Gastrocnemius medialis (tissue), 4 donors: ENCODE measurements around the gene SRP54. TPM values are rescaled to one million over a fixed set of nuclear protein-coding genes. Genes with fewer than 3 reads are reported as not detected.

ENCODE experiments used
- ATAC-seq, 2 donors: fragments of 150-250 bp; one replicate each; pipeline ENCODE4 v1.9.1; 2016
- DNase-seq, 2 donors: peaks; one replicate each; pipeline ENCODE4 v3.0.0-alpha.2; 2019
- H3K27ac ChIP-seq, 4 donors: fragments of 200-600 bp; sonication (generic); 1 replicate in 1 of 4; 2 replicates in 3 of 4; pipeline ENCODE4 v1.5.1; 2016 to 2018; ENCODE audit warnings: mild to moderate bottlenecking in 2 of 4, moderate library complexity in 1 of 4
- H3K27me3 ChIP-seq, 3 donors: fragments of 200-600 bp; sonication (generic) in 2 of 3; 1 replicate in 1 of 3; 2 replicates in 2 of 3; pipeline versions ENCODE4 v1.5.1 to v1.6.0; 2016 to 2019; ENCODE audit warnings: mild to moderate bottlenecking in 1 of 3, moderate library complexity in 1 of 3
- H3K36me3 ChIP-seq, 2 donors: fragments of 200-600 bp; sonication (generic) in 1 of 2; one replicate each; pipeline ENCODE4 v1.5.1; 2017 to 2018
- H3K4me1 ChIP-seq, 2 donors: fragments of 200-600 bp; sonication (generic) in 1 of 2; one replicate each; pipeline ENCODE4 v1.5.1; 2016 to 2017; ENCODE audit warnings: mild to moderate bottlenecking in 2 of 2
- H3K4me3 ChIP-seq, 4 donors: fragments of 200-600 bp; sonication (generic) in 3 of 4; 1 replicate in 1 of 4; 2 replicates in 3 of 4; pipeline ENCODE4 v1.5.1; 2016 to 2019; ENCODE audit warnings: mild to moderate bottlenecking in 2 of 4
- H3K9me3 ChIP-seq, 3 donors: fragments of 200-600 bp; sonication (generic) in 2 of 3; 1 replicate in 1 of 3; 2 replicates in 2 of 3; pipeline ENCODE4 v1.5.1; 2016 to 2019
- CTCF ChIP-seq, 5 experiments: fragments of 450-650 bp in 3 of 5; fragments of 200-600 bp in 2 of 5; sonication (generic) in 2 of 5; IDR thresholded peaks in 4 of 5; conservative IDR thresholded peaks in 1 of 5; 1 replicate in 4 of 5; 2 replicates in 1 of 5; pipeline ENCODE4 v1.5.1; 2016 to 2019; ENCODE audit warnings: antibody characterized with exemption in 5 of 5, mild to moderate bottlenecking in 3 of 5, moderate library complexity in 3 of 5
- POLR2A ChIP-seq, 2 donors: fragments of 450-650 bp; IDR thresholded peaks; one replicate each; pipeline ENCODE4 v1.6.1; 2017; ENCODE audit warnings: antibody characterized with exemption in 2 of 2, mild to moderate bottlenecking in 2 of 2, moderate library complexity in 2 of 2
- in situ Hi-C, 4 donors: fragments of 200-750 bp; cut with MboI; loops; one replicate each; pipeline versions ENCODE4 v1.15.0 to v1.8.0; 2017; ENCODE audit warnings: low sequenced_read_pairs in 4 of 4
- intact Hi-C: fragments of 100-400 bp; cut with DNase I; formaldehyde crosslinking; loops from one replicate; pipeline ENCODE4 v1.15.1; 2023; ENCODE audit warnings: low total_unique reads
- total RNA-seq, 4 donors: library from RNA; depleted of rRNA; stranded (reverse); fragments of >200 nt; gene quantifications; one replicate each; pipeline versions ENCODE4 v1.1.0 to v1.2.3, GENCODE V29; 2016

SRP54 gene
- total RNA-seq, 4 donors from 2014 or later = 33.7 to 40.0 (median 34.6) TPM

DNA sequence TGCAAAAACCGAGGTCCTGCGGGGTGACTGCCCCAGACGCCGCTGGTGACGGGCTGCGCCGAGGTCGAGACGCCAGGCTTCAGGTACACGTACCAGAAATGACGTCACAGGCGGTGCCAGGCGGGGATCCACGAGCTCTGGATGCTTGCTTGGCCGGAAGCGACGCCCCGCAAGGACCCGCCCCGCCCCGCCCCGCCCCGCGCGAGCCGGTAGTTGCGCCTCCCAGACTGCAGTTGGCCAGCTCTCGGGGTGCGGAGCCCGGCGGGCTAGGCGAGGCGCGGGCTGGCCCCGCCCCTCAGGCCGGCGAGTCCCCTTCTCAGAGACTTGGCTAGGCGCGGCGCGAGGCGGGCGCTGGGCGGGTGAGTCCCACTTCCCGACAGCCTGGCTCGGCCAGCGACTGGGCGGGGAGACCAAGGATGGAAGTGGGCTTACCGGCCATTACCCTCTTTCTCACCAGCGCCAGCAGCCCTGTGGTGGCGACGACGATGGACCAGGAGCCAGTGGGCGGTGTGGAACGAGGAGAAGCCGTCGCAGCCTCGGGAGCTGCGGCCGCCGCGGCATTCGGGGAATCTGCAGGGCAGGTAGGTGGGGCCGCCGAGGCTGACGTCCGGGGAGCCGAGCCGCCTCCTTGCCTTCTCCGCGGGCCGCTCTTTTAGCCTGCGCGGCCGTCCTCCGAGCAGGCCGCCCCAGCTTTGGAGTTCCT lies 63.4 kb downstream of the SRP54 start, which contains the start of gene FAM177A1:
TSS of gene FAM177A1 (plus strand) at position 225 of the 703 bp plus-strand sequence. CDS start at position 417, 192 bp downstream.
- DNase-seq (peak; percentile 95 to 97), ATAC-seq (peak; percentile 81 to 90)
- in situ Hi-C loops = loop anchor here in 1 of 4 donors (25.0 kb wide), 1 partner anchor 366 kb away; the partner anchor contains the start of gene NFKBIA
- intact Hi-C loops = loop anchor here (1.0 to 10.0 kb wide), 5 partner anchors 64 to 759 kb away; partner anchors contain the start of genes NFKBIA, PRORP, RALGAPA1 and SRP54
- Histone ChIP-seq H3K36me3 (no peaks in the 10 kb centered on the region), H3K27ac (peak within 1 kb of the TSS; percentile 90 to 98 (median 94)), H3K27me3 (no peaks in the 10 kb centered on the region), H3K9me3 (no peaks in the 10 kb centered on the region), H3K4me3 (peak within 1 kb of the TSS; percentile 77 to 94 (median 88)), H3K4me1 (peaks cover 37 to 40% of the 10 kb centered on the region in 2 donors)
- TF ChIP-seq CTCF (IDR thresholded peaks at IDR 0.05 in 4 of 5, conservative IDR thresholded peaks at IDR 0.05 in 1 of 5) = no peak
- peak; percentile 91 to 94 for TF ChIP-seq POLR2A (IDR thresholded peaks at IDR 0.05)

DNA sequence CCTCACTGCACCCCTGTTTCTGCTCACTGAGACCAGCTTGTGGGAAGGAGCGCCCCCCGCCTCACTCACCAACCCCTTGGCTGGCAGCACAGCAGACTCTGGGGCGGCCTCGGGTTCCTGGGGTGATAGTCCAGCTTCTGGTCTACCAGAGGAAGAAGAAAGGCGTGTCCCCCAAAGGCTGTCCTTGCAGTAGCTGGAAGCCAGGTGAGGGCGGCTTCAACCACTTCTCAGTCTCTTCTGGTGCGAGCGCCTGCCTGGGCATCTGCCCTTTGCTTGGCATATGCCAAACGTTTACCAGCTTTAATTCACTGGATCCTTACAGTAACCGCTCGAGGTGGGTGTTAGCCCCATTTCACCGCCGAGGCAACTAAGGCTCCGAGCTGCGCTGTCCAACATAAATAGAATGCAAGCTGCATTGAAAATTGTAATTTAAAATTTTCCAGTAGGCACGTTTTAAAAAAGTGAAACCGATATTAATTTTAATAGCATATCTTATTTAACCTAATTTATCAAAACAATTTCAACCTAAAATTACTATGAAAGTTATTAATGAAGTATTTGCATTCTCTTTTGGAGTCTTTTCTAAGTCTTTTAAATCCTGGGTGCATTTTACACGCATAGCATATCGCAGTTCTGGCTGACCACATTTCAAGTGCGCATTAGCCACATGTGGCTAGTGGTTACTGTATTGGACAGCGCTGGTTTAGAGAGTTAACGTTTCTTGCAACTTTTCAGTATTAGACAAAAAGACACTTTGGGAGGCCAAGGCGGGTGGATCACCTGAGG lies 64.2 kb downstream of the SRP54 start:
- Histone ChIP-seq H3K4me1 (peaks cover 39 to 42% of the 10 kb centered on the region in 2 donors), H3K9me3 (no peaks in the 10 kb centered on the region), H3K27ac (peak overlapping the region; percentile 90 to 98 (median 94)), H3K27me3 (no peaks in the 10 kb centered on the region), H3K4me3 (peak overlapping the region; percentile 77 to 94 (median 88)), H3K36me3 (no peaks in the 10 kb centered on the region)
- DNase-seq (peak; percentile 14 to 52), ATAC-seq (peak; percentile 30 to 35)
- intact Hi-C loops = loop anchor here (1.0 to 10.0 kb wide), 5 partner anchors 65 to 758 kb away; partner anchors contain the start of genes NFKBIA, PRORP, RALGAPA1 and SRP54
- TF ChIP-seq CTCF (IDR thresholded peaks at IDR 0.05 in 4 of 5, conservative IDR thresholded peaks at IDR 0.05 in 1 of 5) (peak in 1 of 5 experiments; percentile 23), POLR2A (IDR thresholded peaks at IDR 0.05) (no peak)
- in situ Hi-C loops = loop anchor here in 1 of 4 donors (25.0 kb wide), 1 partner anchor 365 kb away; the partner anchor contains the start of gene NFKBIA

DNA sequence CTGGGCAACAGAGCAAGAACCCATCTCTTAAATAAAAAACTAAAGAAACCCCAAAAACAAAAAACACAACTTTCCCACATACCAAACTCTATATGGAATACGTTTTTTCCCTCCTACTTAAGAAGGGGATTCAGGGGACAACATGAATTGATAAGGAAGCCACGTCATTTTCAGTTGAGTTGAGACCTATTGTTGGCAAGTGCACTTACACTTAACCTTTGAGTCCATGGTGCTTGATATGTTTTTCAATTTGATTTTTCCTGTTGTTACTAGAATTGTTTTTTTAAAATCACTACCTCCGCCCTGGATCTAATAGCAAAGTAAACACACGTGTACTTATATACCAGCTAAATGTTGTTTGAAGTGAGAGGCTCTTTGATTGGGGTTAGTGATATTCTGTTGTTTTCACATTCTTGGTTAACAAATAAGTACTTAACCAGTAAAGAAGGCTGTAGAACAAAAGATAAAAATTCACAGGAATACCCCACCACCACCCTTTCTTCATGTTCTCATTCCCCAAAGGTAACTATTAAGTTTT lies 65.3 kb downstream of the SRP54 start:
- ATAC-seq (no peak), DNase-seq (no peak)
- H3K27ac ChIP-seq = peak overlapping the region in 3 of 4 donors; percentile 18 to 91 (median 87)
- peak overlapping the region in 1 of 4 donors; percentile 94 for H3K4me3 ChIP-seq
- H3K36me3 ChIP-seq = no peaks in the 10 kb centered on the region
- H3K27me3 ChIP-seq = no peaks in the 10 kb centered on the region
- in situ Hi-C loops = loop anchor here in 1 of 4 donors (25.0 kb wide), 1 partner anchor 364 kb away; the partner anchor contains the start of gene NFKBIA
- TF ChIP-seq POLR2A (IDR thresholded peaks at IDR 0.05) = no peak
- TF ChIP-seq CTCF (IDR thresholded peaks at IDR 0.05 in 4 of 5, conservative IDR thresholded peaks at IDR 0.05 in 1 of 5) = no peak
- no peaks in the 10 kb centered on the region for H3K9me3 ChIP-seq
- intact Hi-C loops = loop anchor here (2.0 to 10.0 kb wide), 3 partner anchors 75 to 757 kb away; partner anchors contain the start of genes NFKBIA, PRORP and RALGAPA1
- H3K4me1 ChIP-seq = peaks cover 39 to 42% of the 10 kb centered on the region in 2 donors

GRCh38 chr14:35050652-35051051 lies 67.9 kb downstream of the SRP54 start:
- TF ChIP-seq CTCF (IDR thresholded peaks at IDR 0.05 in 4 of 5, conservative IDR thresholded peaks at IDR 0.05 in 1 of 5) = no peak
- peak in 1 of 2 donors; percentile 16 for TF ChIP-seq POLR2A (IDR thresholded peaks at IDR 0.05)
- no peak overlapping the region for H3K4me3 ChIP-seq
- H3K9me3 ChIP-seq = no peaks in the 10 kb centered on the region
- H3K36me3 ChIP-seq = peaks cover 3 to 12% of the 10 kb centered on the region in 2 donors
- ATAC-seq (peak; percentile 53 to 75), DNase-seq (peak in 1 of 2 donors; percentile 47)
- peak overlapping the region; percentile 68 to 91 (median 81) for H3K27ac ChIP-seq
- in situ Hi-C loops = no loop called here
- no peaks in the 10 kb centered on the region for H3K27me3 ChIP-seq
- peaks cover 36 to 39% of the 10 kb centered on the region in 2 donors for H3K4me1 ChIP-seq
- intact Hi-C loops = loop anchor here (10.0 kb wide), 1 partner anchor 244 kb away; the partner anchor contains the start of gene PSMA6
